Measurements from ENCODE around the gene PDGFD.

Gene PDGFD

DNA sequence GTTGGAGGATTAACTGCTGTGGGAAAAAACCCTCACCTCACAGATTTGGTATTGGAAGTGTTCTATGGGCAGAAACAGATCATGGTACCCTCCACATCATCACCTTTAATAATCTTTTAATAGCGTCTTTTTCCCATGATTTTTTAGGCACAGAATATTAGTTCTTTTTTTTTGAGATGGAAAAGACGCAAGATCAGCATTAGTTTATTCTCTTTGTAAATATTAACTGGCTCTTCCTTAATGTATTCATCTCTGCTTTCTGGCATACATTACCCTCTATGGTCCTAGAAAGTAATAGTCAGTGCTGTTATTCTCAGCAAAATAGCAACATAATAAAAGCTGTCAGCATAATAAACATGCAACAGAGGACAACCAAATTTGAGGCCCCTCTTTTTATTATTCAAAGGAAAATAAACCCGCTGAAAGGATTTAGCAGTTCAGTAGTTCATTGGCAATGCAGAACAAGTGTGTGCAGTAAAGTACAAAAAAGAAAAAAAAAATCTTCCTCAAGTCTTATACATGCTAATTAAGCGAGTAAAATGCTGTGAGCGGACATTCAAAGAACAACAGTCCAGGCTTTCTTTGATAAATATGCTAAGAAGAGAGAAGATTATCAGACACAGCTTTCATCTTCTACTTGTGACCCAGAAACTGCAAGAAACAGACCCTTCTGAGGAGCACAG is 165.0 kb downstream of the PDGFD start:
- H3K27ac ChIP-seq: no peak overlapping the region
- TF ChIP-seq, protein P1, sequence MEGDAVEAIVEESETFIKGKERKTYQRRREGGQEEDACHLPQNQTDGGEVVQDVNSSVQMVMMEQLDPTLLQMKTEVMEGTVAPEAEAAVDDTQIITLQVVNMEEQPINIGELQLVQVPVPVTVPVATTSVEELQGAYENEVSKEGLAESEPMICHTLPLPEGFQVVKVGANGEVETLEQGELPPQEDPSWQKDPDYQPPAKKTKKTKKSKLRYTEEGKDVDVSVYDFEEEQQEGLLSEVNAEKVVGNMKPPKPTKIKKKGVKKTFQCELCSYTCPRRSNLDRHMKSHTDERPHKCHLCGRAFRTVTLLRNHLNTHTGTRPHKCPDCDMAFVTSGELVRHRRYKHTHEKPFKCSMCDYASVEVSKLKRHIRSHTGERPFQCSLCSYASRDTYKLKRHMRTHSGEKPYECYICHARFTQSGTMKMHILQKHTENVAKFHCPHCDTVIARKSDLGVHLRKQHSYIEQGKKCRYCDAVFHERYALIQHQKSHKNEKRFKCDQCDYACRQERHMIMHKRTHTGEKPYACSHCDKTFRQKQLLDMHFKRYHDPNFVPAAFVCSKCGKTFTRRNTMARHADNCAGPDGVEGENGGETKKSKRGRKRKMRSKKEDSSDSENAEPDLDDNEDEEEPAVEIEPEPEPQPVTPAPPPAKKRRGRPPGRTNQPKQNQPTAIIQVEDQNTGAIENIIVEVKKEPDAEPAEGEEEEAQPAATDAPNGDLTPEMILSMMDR (IDR thresholded peaks at IDR 0.05; ENCODE audit: low read depth, low read length): no peak
- H3K36me3 ChIP-seq: no peaks in the 10 kb centered on the region
- H3K9me3 ChIP-seq (ENCODE audit: severe bottlenecking): no peaks in the 10 kb centered on the region
- H3K4me3 ChIP-seq (ENCODE audit: low read depth, low read length): no peak overlapping the region
- no peak for DNase-seq
- H3K27me3 ChIP-seq (ENCODE audit: insufficient read depth, low read depth, severe bottlenecking): no peaks in the 10 kb centered on the region

DNA sequence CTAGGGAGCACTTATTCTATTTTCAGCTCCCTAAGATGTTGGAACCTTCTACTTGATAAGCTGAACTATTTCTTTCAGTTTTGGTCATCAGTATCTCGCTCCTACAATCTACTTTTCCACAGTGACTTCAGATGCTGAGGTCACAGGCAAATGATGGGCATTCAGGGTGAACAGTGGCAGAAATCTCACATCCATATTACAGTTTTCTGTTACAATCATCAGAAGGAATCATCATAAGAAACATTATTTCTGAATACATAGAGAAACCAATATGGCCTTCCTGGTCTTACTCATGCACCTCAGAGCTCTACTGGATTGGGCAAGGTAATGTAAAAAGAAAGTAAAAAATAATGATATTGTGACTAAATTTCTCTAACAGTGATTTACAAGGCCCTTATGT is 166.9 kb downstream of the PDGFD start:
- TF ChIP-seq, protein P1 (IDR thresholded peaks at IDR 0.05; ENCODE audit: low read depth, low read length): no peak
- Histone ChIP-seq H3K27me3 (ENCODE audit: insufficient read depth, low read depth, severe bottlenecking) (no peaks in the 10 kb centered on the region), H3K4me3 (ENCODE audit: low read depth, low read length) (no peak overlapping the region), H3K36me3 (no peaks in the 10 kb centered on the region), H3K27ac (no peak overlapping the region), H3K9me3 (ENCODE audit: severe bottlenecking) (no peaks in the 10 kb centered on the region)
- DNase-seq: no peak

DNA sequence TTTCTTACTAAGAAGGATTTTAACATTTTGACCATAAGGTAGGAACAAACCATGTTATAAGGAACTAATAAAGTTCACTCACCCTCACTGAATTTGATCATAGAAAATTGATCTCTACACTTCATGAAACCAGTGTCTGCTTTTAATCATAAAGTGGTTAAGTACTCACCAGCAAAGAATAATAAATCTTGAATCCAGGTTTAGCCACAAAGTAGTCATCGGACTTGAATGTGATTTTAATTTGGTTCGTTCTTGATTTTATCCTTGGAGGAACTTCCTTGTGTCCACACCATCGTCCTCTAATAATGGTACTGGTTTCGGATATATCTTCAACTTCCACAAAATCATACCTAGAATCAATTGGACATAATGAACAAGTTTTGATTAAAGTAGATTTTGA is 168.1 kb downstream of the PDGFD start:
- Histone ChIP-seq H3K4me3 (ENCODE audit: low read depth, low read length) (no peak overlapping the region), H3K27ac (no peak overlapping the region), H3K9me3 (ENCODE audit: severe bottlenecking) (no peaks in the 10 kb centered on the region), H3K27me3 (ENCODE audit: insufficient read depth, low read depth, severe bottlenecking) (no peaks in the 10 kb centered on the region), H3K36me3 (no peaks in the 10 kb centered on the region)
- TF ChIP-seq, protein P1 (IDR thresholded peaks at IDR 0.05; ENCODE audit: low read depth, low read length): no peak
- DNase-seq: no peak

DNA sequence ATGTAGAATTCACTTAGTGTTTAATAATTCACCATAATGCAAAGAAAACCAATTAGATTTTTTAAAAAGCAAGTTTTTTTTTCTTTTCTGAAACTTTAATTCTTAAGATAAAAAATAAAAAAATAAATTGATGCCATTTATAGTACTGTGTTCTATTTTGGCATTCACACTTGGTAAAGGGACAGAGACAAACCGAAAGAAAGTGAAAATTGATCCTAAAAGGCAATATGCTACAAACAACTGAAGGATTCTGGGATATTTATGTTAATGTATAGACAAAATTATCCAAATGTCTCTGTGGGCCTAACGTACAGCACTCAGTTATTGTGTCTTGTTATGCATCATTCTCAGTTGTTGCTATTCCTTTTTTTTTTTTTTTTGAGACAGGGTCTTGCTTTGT is 169.4 kb downstream of the PDGFD start:
- DNase-seq: no peak
- Histone ChIP-seq H3K4me3 (ENCODE audit: low read depth, low read length) (no peak overlapping the region), H3K36me3 (no peaks in the 10 kb centered on the region), H3K27ac (no peak overlapping the region), H3K9me3 (ENCODE audit: severe bottlenecking) (no peaks in the 10 kb centered on the region), H3K27me3 (ENCODE audit: insufficient read depth, low read depth, severe bottlenecking) (no peaks in the 10 kb centered on the region)
- TF ChIP-seq, protein P1 (IDR thresholded peaks at IDR 0.05; ENCODE audit: low read depth, low read length): no peak

DNA sequence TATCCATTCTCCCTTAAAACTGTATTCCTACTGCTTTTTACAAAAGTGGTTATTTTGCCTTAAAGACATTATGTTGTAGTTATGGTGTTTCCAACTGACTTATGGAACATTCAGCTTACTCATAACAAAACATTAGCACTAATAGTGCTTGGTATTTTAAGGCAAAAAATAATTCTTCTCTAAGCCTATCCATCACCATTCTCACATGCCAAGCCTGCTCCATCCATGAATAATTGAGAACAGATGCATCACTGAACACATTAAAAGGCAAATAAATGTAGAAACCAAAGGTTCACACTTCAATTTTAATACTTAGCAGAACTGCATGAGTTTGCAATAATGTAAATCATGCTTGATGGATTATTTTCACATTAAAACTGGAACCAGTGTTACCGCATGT is 169.9 kb downstream of the PDGFD start:
- no peak for DNase-seq
- TF ChIP-seq, protein P1 (IDR thresholded peaks at IDR 0.05; ENCODE audit: low read depth, low read length): no peak
- H3K9me3 ChIP-seq (ENCODE audit: severe bottlenecking): no peaks in the 10 kb centered on the region
- H3K4me3 ChIP-seq (ENCODE audit: low read depth, low read length): no peak overlapping the region
- no peak overlapping the region for H3K27ac ChIP-seq
- no peaks in the 10 kb centered on the region for H3K36me3 ChIP-seq
- no peaks in the 10 kb centered on the region for H3K27me3 ChIP-seq (ENCODE audit: insufficient read depth, low read depth, severe bottlenecking)

DNA sequence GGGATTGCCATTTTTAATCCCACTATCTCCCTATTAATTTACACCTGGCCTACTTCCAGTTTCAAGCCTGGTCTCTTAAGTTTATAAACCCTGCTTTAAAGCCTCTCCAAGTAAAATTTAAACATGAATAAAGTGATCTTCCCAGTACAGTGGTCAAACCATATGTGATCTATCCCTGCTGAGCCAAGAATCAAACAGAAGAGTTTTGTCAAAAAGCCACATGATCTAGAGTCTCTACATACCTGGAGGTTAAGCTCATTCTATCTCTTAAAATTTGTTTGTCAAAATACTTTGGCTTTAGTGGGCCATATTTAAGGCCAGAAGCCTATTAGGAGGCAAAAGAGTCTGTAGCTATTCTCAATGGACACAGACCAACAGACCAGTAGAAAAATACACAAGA is 170.4 kb downstream of the PDGFD start:
- Histone ChIP-seq H3K27ac (no peak overlapping the region), H3K4me3 (ENCODE audit: low read depth, low read length) (no peak overlapping the region), H3K27me3 (ENCODE audit: insufficient read depth, low read depth, severe bottlenecking) (no peaks in the 10 kb centered on the region), H3K9me3 (ENCODE audit: severe bottlenecking) (no peaks in the 10 kb centered on the region), H3K36me3 (no peaks in the 10 kb centered on the region)
- TF ChIP-seq, protein P1 (IDR thresholded peaks at IDR 0.05; ENCODE audit: low read depth, low read length): no peak
- no peak for DNase-seq

Measured in WERI-Rb-1 (cell line).